ENCODE measurements around the gene PKIB.
"Not testable (repeated sequence)": the region's sequence is repeated elsewhere in the genome, so short reads cannot be mapped to it uniquely, and the experiment has no call there.

Gene PKIB

GRCh38 chr6:122710908-122711635 is 100.9 kb downstream of the PKIB start:
- no peak for DNase-seq (ENCODE audit: low read depth in 2 of 2)

DNA sequence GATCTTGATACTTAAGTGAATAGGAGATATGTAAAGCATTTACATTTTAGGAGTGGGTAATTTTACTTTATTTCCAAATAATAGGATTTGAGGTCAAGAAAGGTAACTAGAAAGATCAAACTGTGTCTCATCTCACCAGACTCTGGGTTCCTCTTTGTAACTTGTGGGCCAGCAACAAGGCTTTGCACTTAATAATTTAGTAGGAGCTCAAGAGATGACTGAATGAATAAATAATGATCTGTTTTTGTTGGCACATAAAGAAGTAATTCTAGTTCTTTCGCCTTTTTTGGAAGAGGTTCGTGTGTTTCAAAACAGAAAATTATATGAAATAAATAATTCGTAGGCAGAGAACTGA is 101.9 kb downstream of the PKIB start:
- no peak for DNase-seq (ENCODE audit: low read depth in 2 of 2)

DNA sequence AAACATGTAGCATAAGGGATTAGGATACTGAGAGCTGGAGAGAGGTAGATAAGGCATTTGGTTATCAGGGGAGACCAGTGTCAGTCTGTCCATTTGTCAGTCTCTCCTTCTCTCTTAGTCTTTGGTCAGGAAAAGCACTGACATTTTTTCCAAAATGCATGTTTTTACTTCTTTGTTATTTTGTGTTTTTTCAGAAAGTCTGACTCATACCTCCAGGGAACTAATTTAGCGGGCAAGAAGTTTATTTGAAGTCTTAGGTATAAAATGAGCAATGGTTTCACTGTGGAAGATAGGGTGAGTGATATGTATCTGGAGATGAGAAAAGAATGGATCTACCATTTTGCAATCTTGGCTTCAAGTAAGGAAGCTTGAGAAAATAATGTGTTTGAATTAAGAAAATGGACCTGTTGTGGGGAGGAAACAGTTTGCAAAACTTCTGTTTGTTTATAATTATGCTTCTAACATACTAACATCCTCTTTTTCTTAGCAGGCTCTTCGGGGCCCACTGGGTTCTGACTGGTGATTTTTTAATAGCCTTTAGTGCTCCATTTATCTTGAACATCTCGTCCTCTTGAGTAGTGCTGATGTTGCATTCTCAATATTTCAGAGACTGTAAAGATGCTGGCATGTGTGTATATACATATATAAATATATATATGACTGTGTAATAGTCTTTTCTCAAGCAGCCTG is 102.4 kb downstream of the PKIB start:
- DNase-seq (ENCODE audit: low read depth in 2 of 2), result no peak

DNA sequence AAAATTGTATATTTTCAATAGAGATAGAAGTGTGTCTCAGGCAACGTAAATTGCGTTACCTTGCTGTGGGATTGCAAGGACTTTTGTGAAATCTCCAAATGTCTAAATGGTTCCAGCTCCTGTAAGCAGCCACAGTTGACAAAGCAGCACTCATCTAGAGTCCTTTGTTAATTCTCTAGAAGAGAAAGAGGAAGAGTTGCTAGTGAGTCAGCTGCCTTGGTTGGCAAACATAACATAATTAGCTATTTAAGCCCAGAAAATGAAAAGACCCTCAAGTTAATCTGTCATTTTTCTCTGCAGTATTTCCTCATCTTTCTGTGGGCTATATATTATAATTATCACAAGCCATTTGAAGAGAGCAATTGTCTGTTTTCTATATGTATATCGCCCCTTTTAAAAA is 102.9 kb downstream of the PKIB start:
- DNase-seq (ENCODE audit: low read depth in 2 of 2), result no peak

DNA sequence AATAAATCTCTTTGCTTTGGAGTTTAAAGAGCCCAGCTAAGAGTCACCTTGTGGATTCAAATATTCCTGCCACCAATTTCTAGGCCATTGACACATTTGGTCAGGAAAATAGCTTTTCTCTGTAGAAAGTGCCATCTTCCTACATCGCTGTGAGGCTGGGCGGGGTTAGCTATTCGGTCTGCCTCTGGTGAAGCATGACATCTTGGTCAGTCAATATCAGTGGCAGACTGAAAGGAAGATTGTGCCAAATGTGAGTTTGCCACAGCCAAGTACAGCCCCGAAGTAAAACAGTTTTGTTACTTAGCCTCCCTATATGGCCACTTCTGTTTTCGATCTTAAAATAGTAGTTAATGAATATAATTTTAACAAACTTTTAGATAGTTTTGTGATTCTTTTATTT is 103.9 kb downstream of the PKIB start:
- DNase-seq (ENCODE audit: low read depth in 2 of 2), result no peak

DNA sequence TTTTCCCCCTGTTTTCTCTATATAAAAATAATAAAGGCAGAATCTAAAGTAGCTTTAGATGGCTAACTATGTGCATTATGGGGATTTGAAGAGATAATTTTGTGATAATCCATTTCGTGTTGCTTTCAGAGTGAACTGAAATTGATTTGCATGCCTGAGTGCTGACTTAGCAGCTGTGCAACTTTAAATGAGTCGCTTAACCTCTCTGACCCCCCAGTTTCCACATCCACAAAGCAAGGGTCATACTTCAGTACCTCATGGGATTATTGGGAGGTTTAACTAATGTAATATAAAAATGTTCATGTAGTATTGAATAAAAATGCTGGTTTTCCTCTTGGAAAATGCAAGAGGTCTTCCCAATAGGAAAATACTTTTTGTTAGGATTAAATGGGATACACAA is 105.5 kb downstream of the PKIB start:
- DNase-seq (ENCODE audit: low read depth in 2 of 2), result no peak

DNA sequence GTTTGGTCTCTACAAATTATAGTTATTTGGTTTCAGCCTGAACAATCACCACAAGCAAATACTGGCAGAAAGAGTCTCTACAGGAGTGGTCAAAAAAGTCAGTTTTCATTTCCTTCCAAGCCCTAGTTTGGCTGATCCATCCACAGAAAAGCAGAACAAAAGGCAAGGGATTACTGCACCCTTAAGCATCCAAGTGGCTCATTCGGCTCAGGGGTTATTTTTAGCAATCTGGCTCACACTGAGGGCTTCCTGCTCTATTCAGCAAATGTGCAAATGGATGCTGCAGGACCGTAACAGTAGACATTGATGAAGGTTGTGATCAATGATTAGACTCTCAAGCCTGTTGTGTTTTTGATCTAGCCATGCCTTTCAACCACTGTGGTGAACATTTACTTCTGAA is 107.1 kb downstream of the PKIB start:
- no peak for DNase-seq (ENCODE audit: low read depth in 2 of 2)

DNA sequence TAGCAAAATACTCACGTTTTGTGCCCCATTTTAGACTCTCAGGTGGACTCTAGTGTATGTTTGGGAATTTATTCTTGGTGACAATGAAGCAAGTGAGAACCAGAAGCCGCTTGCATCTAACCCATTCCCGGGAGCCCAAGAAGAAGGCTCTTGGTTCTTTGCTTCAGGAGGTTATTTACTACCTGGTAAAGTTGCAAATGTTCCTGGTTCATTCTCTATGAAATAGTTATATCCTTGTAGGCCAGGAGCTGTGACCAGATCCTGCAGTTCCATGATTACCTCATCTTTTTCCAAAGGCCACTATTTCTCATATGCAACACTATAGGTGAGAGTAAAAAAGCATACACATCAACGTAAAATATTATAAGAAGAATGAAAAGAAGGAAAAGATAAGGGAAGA is 108.4 kb downstream of the PKIB start:
- DNase-seq (ENCODE audit: low read depth in 2 of 2), result no peak

DNA sequence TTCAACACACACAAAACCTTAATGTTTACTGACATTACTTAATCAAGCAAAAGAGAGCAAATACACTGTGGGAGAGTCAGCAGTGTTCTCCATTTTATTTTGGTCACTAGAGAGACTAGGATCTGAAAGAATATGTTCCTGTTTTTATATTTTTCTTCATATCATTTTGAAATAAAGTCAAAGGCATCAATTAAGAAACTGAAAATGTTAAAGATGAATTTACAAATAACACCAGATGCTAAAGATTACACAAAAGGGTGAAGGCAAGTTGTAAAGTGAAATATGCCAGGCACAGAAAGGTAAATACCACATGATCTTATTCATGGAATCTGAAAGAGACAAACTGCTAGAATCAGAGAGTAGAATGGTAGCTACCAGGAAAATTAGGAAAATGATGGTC is 109.0 kb downstream of the PKIB start:
- DNase-seq (ENCODE audit: low read depth in 2 of 2), result no peak

DNA sequence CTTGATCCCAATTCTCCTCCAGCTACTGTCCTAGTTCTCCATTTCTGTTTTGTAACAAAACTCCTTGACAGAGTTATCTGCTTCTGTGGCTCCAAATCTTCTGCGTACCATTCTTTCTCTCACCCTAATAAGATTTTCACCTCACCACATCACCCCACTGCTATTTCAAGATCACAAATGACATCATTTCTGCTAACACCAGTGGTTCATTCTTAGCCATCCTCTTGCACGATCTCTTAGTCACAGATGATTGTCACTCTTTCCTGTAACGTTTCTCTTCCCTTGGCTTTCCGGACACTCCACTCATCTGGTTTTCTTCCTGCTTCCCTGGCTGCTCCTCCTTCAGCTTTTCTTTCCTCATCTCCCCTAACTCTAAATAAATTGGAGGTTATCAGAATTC is 112.5 kb downstream of the PKIB start:
- no peak for DNase-seq (ENCODE audit: low read depth in 2 of 2)

GRCh38 chr6:122726649-122727048 is 116.4 kb downstream of the PKIB start:
- DNase-seq (ENCODE audit: low read depth in 2 of 2), result no peak

DNA sequence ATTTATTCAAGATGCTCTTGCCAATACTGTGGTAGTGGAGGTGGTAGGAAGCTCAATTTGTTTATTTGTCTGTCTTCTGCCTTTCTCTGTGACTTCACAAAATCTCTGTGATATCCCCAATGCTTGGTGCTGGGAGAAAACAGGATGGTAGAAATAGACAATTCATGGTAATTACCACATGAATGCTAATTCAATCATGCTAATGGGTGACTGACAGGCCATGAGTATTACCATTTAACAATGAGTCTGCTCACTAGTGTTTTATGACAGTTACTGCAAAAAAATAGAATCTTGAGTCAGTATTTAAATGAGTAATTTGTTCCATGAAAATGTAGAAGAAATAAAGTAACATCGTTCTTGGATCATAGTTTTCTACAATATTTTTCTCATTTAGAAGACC is 117.0 kb downstream of the PKIB start:
- no peak for DNase-seq (ENCODE audit: low read depth in 2 of 2)

DNA sequence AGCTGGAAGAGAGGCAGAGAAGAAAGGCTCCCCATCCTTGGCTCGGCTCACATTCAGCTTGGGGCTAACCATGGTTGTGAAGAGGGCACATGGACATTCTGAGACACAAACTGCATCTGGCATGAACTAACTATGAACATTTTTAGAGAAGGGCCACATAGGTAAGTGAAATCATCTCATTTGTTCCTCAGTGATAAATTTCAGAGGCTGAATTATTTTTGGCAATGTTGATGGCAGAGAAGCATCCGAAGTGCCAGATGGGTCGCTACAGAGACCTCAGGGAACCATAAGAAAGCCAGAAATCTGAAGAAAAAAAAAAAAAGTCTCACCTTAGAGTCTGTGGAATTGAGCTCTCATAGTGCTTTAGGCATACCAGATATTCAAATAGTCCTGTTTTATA is 120.1 kb downstream of the PKIB start:
- DNase-seq (ENCODE audit: low read depth in 2 of 2), result no peak

DNA sequence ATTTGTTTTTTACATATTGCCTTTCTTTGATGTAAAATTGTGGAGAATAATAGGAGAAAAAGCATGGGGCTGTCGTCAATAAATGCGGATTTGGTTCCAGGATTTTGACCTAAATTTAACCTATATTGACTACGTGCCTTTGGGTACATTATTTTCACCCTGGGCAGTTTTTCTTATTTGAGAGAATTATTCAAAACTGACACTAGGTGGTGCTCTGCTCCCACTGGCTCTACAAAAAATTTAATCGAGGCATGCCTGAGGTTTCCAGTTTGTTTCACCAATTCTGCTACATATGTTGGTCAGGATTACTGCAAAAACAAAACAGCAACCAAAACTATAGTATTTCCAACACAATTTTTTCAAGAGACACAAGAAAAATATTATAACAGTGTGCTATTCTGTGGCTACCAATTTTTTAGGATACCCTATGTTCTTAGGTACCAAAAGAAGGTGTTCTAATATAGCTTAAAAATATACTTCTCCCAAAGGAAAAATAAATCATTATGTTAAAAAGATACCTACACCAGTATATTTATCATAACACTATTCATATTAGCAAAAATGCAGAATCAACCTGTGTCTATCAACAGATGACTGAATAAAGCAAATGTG is 120.7 kb downstream of the PKIB start:
- no peak for DNase-seq (ENCODE audit: low read depth in 2 of 2)

DNA sequence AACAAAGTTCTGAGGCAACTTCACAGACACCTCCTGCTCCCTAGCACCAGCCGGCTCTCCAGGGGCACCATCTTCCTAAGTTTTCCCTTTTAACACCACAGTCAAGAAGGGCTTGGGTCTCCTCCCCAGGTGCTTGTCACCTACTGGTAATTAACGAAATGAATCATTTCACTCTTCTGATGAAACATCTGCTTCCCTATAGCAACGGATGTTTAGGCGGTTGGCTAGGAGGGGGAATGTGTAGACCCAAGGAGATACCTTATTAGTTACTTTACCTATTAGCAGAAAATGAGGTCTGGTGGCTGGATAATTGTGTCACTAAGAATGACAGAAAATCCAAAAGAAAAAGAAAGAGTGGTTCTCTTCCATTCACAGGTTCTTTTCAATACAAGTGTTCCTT is 123.1 kb downstream of the PKIB start:
- no peak for DNase-seq (ENCODE audit: low read depth in 2 of 2)

DNA sequence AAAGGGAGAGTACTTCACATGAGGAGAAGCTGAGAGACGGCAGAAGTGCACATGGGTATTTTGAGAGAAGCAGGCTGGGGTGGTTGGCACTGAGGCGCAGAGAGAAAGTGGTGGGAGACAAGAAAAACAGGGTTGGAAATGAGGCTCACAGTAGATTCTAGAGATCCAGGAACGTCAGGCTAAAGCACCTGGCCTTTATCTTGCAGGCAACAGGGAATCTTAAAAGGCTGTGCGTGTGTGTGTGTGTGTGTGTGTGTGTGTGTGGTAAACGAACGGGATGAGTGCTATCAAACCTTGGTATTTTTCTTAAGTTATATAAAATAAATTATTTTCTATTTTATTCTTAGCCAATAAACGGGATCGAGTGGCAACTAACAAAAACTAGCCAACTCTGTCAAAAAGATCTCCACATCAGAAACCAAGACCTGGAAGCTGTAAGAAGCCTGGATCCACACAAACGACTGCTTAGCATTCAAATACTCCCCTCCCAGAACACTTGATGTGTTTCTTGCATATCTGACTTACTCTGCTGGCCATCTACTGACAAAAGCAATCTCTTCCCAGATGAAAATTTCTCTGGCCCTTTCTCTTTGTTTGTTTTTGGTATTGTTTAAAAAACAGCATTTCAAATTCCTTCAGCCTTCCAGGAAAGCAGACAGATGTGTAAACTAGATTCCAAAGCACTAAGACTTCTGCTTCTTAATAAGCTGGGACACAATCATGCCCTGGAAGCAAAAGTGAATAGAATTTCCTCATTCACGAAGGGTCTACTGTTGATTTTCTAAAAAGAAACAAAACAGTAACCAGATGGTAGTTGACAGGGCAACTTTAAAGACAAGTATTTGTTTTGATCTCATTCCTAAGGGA is 124.6 kb downstream of the PKIB start:
- no peak for DNase-seq (ENCODE audit: low read depth in 2 of 2)

DNA sequence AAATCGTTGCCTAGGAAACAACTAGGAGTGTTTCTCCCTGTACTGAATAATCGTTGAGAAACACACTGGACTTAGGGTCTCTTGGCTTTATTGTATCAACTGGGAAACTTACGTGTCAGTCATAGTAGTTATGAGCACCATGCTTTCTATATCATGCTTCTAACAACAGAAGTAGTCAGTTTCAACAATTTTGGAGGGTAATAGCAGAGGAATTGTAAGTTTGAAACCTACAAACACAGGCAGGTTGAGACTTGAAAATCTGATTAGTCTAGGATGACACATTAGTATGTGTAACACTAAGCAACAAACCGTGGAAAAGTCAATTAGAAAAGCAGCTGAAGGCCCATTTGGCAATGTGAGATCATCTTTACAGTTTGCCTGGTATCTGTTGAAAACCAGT is 125.4 kb downstream of the PKIB start:
- no peak for DNase-seq (ENCODE audit: low read depth in 2 of 2)

GRCh38 chr6:122736163-122736562 is 126.0 kb downstream of the PKIB start:
- no peak for DNase-seq (ENCODE audit: low read depth in 2 of 2)

DNA sequence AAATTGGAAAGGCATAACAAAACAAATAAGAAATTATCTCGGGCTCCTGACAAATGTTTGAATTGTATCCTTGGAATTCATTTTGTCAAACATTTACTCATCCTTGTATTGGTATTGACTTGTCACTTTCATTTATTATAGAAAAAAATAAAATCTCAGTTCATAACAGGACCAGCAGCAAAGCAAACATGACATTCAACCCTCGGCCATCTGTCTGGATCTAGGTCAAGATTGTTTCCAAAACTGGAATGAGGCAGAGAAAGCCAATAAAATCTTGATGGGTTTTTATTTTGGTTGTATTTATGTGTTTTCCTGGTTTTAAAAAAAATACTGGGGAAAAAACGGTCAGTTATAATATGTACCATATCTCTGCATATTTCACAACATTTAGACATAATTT is 126.4 kb downstream of the PKIB start:
- DNase-seq (ENCODE audit: low read depth in 2 of 2), result no peak

- DNase-seq (ENCODE audit: low read depth in 2 of 2), result no peak
Observed at GRCh38 chr6:122740091-122740490, 129.9 kb downstream of the PKIB start.

GRCh38 chr6:122740936-122741335 is 130.7 kb downstream of the PKIB start:
- DNase-seq (ENCODE audit: low read depth in 2 of 2), result no peak

DNA sequence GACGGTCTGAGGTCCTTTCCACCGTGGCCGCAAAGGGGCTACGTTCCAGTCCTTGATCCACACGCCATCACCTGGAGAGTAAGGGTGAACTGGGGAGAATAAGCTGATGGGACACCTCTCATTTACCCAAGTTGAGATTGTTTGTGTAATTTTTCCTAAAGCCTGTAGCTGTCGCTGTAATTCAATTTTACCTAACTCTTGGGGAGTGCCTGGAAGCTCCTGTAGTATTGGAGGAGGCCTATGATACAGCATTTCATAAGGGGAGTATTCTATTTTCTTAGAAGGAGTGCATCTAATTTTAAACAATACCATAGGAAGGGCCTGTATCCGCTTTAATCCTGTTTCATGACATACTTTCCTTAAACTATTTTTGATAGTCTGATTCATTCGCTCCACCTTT is 134.0 kb downstream of the PKIB start:
- not testable (repeated sequence) for DNase-seq (ENCODE audit: low read depth in 2 of 2)

All from stimulated activated CD4-positive, alpha-beta T cell treated with anti-CD3 and anti-CD28 coated beads, Interleukin-12 subunit alpha, Interleukin-12 subunit beta, amount 100 ng/mL, for 24 hours (primary cell).